DND-41 (cell line): ENCODE measurements around the gene C2CD2L.

Experiments
- ATAC-seq: fragments of 200-7000 bp; cut with Tn5 transposase; 3 replicates; pipeline ENCODE4 v1.9.1; 2021; ENCODE audit warnings: low read depth; ENCODE audit not compliant: insufficient read depth
- DNase-seq: peaks from one replicate; pipeline ENCODE4 v3.0.0-alpha.2; 2020
- H2AFZ ChIP-seq: 2 replicates; pipeline ENCODE4 v1.6.0; 2012; ENCODE audit warnings: low read depth, low read length
- H3K27ac ChIP-seq: 2 replicates; pipeline ENCODE4 v1.5.1; 2012; ENCODE audit warnings: low read length, inconsistent platforms
- H3K27me3 ChIP-seq: fragments of 200-600 bp; sonication (generic); 2 replicates; pipeline ENCODE4 v1.6.0; 2012; ENCODE audit warnings: low read length, mild to moderate bottlenecking, inconsistent platforms; ENCODE audit not compliant: insufficient read depth, poor library complexity
- H3K36me3 ChIP-seq: 2 replicates; pipeline ENCODE4 v1.5.1; 2012; ENCODE audit warnings: low read length, inconsistent platforms; ENCODE audit not compliant: insufficient read depth
- H3K4me1 ChIP-seq: 2 replicates; pipeline ENCODE4 v1.5.1; 2012; ENCODE audit warnings: mild to moderate bottlenecking, low read length; ENCODE audit not compliant: insufficient read depth
- H3K4me2 ChIP-seq: 2 replicates; pipeline ENCODE4 v1.6.0; 2012; ENCODE audit warnings: mild to moderate bottlenecking, moderate library complexity, low read length, inconsistent platforms; ENCODE audit not compliant: insufficient read depth
- H3K4me3 ChIP-seq, 2 experiments: fragments of 200-600 bp in 1 of 2; shearing (Covaris generic) in 1 of 2; 2 replicates each; pipeline ENCODE4 v1.5.1; 2012 to 2016; ENCODE audit warnings: inconsistent platforms in 2 of 2, low read length in 2 of 2, mild to moderate bottlenecking in 2 of 2, low read depth in 1 of 2, moderate library complexity in 1 of 2
- H3K79me2 ChIP-seq: 2 replicates; pipeline ENCODE4 v1.6.0; 2012; ENCODE audit warnings: low read length, inconsistent platforms; ENCODE audit not compliant: insufficient read depth
- H3K9ac ChIP-seq: 2 replicates; pipeline ENCODE4 v1.6.0; 2012; ENCODE audit warnings: low read depth, mild to moderate bottlenecking, inconsistent platforms, low read length, moderate library complexity
- H3K9me3 ChIP-seq: 2 replicates; pipeline ENCODE4 v1.5.1; 2012; ENCODE audit warnings: low read length, moderate library complexity, mild to moderate bottlenecking, inconsistent platforms; ENCODE audit not compliant: insufficient read depth, severe bottlenecking
- H4K20me1 ChIP-seq: 2 replicates; pipeline ENCODE4 v1.6.0; 2012; ENCODE audit warnings: low read length; ENCODE audit not compliant: insufficient read depth
- EZH2 ChIP-seq: IDR thresholded peaks from 3 replicates; pipeline ENCODE4 v1.6.1; 2012; ENCODE audit warnings: borderline replicate concordance, low read depth, mild to moderate bottlenecking, moderate library complexity, low read length, inconsistent platforms; ENCODE audit not compliant: severe bottlenecking
- TF ChIP-seq, protein P1 (sequence below): IDR thresholded peaks from 2 replicates; pipeline ENCODE4 v1.5.1; 2012; ENCODE audit warnings: borderline replicate concordance, low read length, moderate library complexity, mild to moderate bottlenecking; ENCODE audit not compliant: poor library complexity, severe bottlenecking; ENCODE audit errors: extremely low read depth

The C2CD2L gene

DNA sequence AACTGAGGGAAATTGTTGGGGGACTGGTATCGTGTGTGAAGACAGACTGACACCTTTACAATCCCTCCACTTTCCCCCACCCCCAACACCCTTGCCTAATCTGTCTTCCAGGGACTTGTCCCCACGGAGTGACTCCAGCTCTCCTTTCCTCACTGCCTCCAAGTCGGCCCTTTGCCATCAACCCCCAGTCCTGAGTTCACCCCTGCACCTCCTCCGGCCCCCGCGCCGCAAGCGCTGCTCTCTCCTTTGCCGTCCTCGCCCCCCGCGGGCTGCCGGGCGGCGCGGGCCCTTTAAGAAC is 41.5 kb downstream of the C2CD2L start:
- Histone ChIP-seq H2AFZ (peak overlapping the region; percentile 80), H3K27ac (no peak overlapping the region), H3K79me2 (no peaks in the 10 kb centered on the region), H3K4me2 (peak overlapping the region; percentile 85), H3K27me3 (peaks cover 61% of the 10 kb centered on the region), H3K36me3 (no peaks in the 10 kb centered on the region), H3K4me3 (peak overlapping the region; percentile 13 to 59; a peak in 3 of 4 replicates), H4K20me1 (peaks cover 8% of the 10 kb centered on the region; the same call in 1 of the 2 replicates), H3K9me3 (no peaks in the 10 kb centered on the region), H3K9ac (peak overlapping the region; percentile 49), H3K4me1 (peaks cover 19% of the 10 kb centered on the region)
- ATAC-seq, result no peak
- DNase-seq, result no peak
- TF ChIP-seq, protein P1, sequence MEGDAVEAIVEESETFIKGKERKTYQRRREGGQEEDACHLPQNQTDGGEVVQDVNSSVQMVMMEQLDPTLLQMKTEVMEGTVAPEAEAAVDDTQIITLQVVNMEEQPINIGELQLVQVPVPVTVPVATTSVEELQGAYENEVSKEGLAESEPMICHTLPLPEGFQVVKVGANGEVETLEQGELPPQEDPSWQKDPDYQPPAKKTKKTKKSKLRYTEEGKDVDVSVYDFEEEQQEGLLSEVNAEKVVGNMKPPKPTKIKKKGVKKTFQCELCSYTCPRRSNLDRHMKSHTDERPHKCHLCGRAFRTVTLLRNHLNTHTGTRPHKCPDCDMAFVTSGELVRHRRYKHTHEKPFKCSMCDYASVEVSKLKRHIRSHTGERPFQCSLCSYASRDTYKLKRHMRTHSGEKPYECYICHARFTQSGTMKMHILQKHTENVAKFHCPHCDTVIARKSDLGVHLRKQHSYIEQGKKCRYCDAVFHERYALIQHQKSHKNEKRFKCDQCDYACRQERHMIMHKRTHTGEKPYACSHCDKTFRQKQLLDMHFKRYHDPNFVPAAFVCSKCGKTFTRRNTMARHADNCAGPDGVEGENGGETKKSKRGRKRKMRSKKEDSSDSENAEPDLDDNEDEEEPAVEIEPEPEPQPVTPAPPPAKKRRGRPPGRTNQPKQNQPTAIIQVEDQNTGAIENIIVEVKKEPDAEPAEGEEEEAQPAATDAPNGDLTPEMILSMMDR, result no peak
- TF ChIP-seq EZH2, result peak; percentile 94

DNA sequence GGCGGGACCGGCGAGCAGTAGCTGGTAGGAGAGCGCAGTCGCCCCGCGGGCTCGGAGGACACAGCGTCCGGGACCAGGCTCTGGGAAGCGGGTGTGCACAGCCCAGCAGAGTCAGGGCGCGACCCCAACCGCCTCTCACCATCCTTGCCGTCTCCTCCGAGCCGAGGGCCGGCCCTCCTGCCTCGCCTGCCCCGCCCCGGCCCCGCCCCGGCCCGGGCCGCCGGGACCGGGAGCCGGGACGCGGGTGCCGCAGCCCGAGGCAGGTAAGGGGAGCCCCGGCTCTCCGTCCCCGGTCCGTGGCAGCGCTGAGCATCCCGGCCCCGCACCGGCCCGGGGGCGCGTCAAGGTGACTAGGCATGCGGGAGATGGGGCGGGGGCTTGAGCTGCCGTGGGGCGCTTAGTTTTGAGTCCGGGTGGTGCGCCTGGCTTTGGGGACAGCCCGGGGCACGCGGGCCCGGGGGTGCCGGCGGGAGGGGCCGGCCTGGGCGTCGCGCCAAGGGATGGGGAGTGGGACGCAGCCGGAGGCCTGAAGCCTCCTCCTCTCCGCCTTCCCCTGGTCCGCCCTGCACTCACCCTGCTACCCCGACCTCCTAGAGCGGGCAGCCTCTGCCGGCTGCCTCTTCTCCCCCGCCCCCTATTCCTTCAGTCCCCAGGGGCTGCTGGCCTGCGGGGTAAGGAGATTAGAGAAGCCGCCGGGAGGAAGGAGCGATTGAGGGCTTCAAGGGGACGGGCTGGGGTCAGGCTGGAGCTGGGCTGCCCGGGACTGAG is 42.1 kb downstream of the C2CD2L start, which contains the start of gene ABCG4:
TSS of gene ABCG4 (plus strand) at position 35 of the 768 bp plus-strand sequence. CDS start 914 bp downstream, outside the sequence.
- no peaks in the 10 kb centered on the region for H3K79me2 ChIP-seq
- peak within 1 kb of the TSS; percentile 80 for H2AFZ ChIP-seq
- H3K36me3 ChIP-seq, result no peaks in the 10 kb centered on the region
- peak within 1 kb of the TSS; percentile 13 to 59; a peak in 3 of 4 replicates for H3K4me3 ChIP-seq
- peak; percentile 26 for DNase-seq
- no peaks in the 10 kb centered on the region for H3K9me3 ChIP-seq
- H3K9ac ChIP-seq, result peak within 1 kb of the TSS; percentile 49
- peaks cover 8% of the 10 kb centered on the region; the same call in 1 of the 2 replicates for H4K20me1 ChIP-seq
- peaks cover 19% of the 10 kb centered on the region for H3K4me1 ChIP-seq
- peak within 1 kb of the TSS; percentile 85 for H3K4me2 ChIP-seq
- H3K27ac ChIP-seq, result no peak within 1 kb of the TSS
- TF ChIP-seq, protein P1, result no peak
- no peak for TF ChIP-seq EZH2
- ATAC-seq, result peak; percentile 64
- peaks cover 60% of the 10 kb centered on the region for H3K27me3 ChIP-seq

GRCh38 chr11:119149786-119150275 is 42.7 kb downstream of the C2CD2L start:
- no peaks in the 10 kb centered on the region for H3K9me3 ChIP-seq
- ATAC-seq (no peak), DNase-seq (no peak)
- peaks cover 60% of the 10 kb centered on the region for H3K27me3 ChIP-seq
- H3K79me2 ChIP-seq, result no peaks in the 10 kb centered on the region
- peaks cover 19% of the 10 kb centered on the region for H3K4me1 ChIP-seq
- H3K9ac ChIP-seq, result no peak overlapping the region
- no peak overlapping the region for H3K4me3 ChIP-seq
- H3K36me3 ChIP-seq, result no peaks in the 10 kb centered on the region
- no peak overlapping the region for H2AFZ ChIP-seq
- no peak overlapping the region for H3K27ac ChIP-seq
- TF ChIP-seq, protein P1, result no peak
- TF ChIP-seq EZH2, result no peak
- peaks cover 8% of the 10 kb centered on the region; the same call in 1 of the 2 replicates for H4K20me1 ChIP-seq
- 0 out of 2 replicates have a peak overlapping the region, but pooled peaks have one; percentile 85 for H3K4me2 ChIP-seq
